ENCODE measurements around the gene AHCY.

GRCh38 chr20:34295284-34295683 is 7.9 kb downstream of the AHCY start:
- no peak for TF ChIP-seq CTCF (IDR thresholded peaks at IDR 0.05)
- no peak for TF ChIP-seq POLR2A (IDR thresholded peaks at IDR 0.05)

All from thyroid gland (tissue), 4 donors.